Rectal smooth muscle tissue (tissue), 1 donor: ENCODE results near the gene DEDD2.

Experiments used
- H3K27ac ChIP-seq: one replicate; pipeline ENCODE4 v1.7.0; 2013; ENCODE audit warnings: low read depth, low read length, inconsistent platforms
- H3K27me3 ChIP-seq: one replicate; pipeline ENCODE4 v1.7.0; 2013; ENCODE audit warnings: low read length; ENCODE audit not compliant: control insufficient read depth, insufficient read depth
- H3K36me3 ChIP-seq: one replicate; pipeline ENCODE4 v1.7.0; 2013; ENCODE audit warnings: low read length; ENCODE audit not compliant: control insufficient read depth, insufficient read depth
- H3K4me1 ChIP-seq: one replicate; pipeline ENCODE4 v1.7.0; 2013; ENCODE audit warnings: low read length; ENCODE audit not compliant: control insufficient read depth, insufficient read depth
- H3K4me3 ChIP-seq: one replicate; pipeline ENCODE4 v1.7.0; 2013; ENCODE audit warnings: low read length
- H3K9ac ChIP-seq: one replicate; pipeline ENCODE4 v1.7.0; 2013; ENCODE audit warnings: low read length

DEDD2 gene

DNA sequence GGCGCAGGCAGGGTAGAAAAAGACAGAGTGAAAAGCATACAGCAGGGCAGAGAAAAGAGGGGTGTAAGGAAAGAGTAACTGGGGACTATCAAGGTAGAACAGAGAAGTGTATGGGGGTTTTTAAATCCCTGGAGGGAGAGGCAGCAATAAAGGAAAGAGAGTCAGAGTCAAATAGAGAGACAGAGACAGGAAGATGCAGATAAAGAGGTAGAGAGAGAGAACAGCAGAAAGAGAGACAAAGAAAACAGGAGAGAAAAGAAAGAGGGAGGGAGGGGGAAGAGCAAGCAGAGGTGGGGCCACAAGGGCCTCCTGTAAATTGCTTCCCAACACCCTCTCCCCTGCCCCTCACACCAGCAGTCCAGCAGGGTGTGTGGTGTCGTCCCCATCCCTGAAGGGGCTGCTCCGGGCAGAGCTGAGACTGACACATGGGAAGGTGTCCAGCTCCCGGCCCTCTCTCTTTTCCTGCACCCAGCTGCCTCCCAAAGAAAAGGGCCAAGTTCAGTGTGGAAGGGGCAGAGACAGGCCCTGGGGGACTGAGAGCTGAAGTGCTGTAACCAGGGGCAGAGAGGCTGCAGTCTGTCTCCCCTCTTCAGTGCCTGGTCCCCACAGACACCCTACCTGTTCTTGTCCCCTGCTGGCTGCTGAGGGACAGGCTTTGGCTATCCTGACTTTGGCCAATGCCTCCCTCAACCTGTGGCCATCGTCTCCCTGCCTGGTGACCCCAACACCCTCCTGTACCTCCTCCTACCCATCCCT, 67.9 kb downstream of the DEDD2 start:
- H3K4me3 ChIP-seq, result no peak overlapping the region
- H3K27me3 ChIP-seq, result peaks cover 32% of the 10 kb centered on the region
- no peak overlapping the region for H3K9ac ChIP-seq
- no peaks in the 10 kb centered on the region for H3K36me3 ChIP-seq
- H3K27ac ChIP-seq, result no peak overlapping the region
- no peaks in the 10 kb centered on the region for H3K4me1 ChIP-seq
